Hematopoietic multipotent progenitor cell treated with erythropoietin and hydrocortisone succinate and interleukin-3 and kit ligand, for 6 days (in vitro differentiated cells): ENCODE measurements around the gene ASIC2.
"Not testable (repeated sequence)": the region's sequence is repeated elsewhere in the genome, so short reads cannot be mapped to it uniquely, and the experiment has no call there.

Experiments
- DNase-seq: peaks from one replicate; pipeline ENCODE4 v3.0.0-alpha.2; 2015

ASIC2 gene

DNA sequence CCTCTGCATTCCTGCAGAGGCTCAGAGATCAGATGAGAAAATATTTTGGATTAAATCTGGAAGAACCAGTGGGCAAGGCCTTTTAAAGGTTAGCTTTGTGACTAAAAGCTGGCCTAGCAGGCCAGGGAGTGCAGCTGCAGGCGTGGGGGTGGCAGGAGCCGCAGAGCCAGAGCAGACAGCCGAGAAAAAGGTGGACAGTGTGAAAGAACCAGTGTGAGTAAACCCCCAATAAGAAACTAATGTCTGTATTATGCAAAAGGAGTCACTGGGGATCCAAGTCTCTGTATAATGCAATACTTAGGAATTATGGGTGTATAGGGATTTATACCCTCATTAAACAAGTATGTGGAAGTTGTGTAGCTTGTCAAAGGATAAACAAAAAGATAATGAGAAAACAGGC, 322.8 kb downstream of the ASIC2 start:
- DNase-seq, result no peak

DNA sequence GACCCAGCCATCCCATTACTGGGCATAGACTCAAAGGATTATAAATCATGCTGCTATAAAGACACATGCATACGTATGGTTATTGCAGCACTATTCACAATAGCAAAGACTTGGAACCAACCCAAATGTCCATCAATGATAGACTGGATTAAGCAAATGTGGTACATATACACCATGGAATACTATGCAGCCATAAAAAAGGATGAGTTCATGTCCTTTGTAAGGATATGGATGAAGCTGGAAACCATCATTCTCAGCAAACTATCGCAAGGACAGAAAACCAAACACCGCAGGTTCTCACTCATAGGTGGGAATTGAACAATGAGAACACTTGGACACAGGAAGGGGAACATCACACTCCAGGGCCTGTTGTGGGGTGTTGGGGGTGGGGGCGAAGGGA, 323.9 kb downstream of the ASIC2 start:
- not testable (repeated sequence) for DNase-seq

DNA sequence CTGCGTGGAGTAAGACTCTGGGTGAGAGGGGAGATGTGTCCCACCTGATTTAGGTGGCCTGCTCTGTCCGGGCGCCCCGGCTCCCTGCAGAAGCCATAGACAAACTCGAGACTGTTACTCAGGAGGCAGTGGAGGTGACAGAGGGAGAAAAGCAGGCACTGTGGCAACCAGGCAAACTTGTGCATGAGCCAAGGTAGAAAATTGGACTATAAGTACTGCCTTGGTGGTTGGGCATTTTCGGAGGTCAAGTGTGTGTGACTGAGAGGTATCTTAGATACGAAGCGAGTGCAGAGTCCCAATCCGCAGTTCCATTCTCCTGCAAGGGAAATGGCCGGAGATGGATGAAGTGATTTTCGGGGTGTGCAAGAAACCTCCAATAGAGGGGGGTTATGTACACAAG, 328.6 kb downstream of the ASIC2 start:
- DNase-seq, result no peak
